ENCODE measurements around the gene LRRC3.

LRRC3 gene

DNA sequence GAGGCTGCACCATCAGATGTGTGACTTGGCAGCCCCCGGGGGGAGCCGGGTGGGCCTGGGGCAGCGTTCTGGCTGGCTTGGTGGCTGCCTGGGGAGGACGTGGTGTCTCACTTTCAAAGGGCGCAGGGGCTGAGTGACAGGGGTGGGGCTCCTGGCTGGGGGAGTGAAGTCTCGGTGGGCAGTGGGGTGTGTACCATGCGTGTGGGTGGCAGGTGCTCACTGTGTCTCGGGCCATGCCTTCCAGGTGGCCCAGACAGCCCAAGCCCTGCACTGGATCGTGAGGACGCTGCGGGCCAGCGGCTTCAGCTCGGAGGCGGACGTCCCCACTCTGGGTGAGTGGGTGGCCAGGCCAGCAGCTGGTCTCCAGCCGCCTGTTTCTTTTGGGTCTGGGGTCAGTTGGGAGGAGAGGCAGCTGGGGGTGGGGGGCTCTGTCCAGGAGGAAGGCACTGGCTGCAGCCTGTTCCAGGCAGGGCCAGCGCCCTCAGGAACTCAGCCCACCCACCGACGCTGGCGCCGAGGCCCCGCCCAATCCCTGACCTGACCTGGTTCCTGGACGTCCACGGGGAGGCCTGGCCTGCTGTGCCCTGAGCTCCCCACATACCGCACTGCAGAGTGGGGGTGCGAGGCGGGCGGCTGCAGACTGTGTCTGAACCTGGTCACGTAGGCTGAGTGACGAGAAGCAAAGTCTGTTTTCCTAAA, 30.6 kb upstream of the LRRC3 start:
- no peak for DNase-seq

DNA sequence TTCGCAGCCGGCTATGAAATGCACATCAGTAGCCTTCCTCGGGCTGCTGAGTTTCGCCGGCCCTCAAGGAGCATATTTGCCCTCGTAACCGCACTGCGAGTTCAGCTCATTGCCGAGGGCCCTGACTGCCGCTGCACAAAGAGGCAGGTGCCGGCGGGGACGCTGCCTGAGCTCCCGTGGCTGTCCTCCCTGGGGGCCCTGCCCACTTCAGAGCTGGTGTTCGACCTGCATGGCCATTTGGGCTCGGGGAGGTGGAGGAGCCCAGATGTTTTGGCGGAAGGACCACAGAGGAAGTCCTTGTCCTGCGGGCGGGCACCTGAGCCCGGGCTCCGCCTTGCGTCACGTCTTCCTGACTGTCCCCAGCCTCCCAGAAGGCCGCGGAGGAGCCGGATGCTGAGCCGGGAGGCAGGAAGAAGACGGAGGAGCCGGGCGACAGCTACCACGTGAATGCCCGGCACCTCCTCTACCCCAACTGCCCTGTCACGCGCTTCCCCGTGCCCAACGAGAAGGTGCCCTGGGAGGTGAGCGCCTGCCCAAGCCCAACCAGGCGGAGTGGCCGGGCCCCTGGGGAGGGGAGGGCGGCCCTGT, 29.9 kb upstream of the LRRC3 start:
- no peak for DNase-seq

DNA sequence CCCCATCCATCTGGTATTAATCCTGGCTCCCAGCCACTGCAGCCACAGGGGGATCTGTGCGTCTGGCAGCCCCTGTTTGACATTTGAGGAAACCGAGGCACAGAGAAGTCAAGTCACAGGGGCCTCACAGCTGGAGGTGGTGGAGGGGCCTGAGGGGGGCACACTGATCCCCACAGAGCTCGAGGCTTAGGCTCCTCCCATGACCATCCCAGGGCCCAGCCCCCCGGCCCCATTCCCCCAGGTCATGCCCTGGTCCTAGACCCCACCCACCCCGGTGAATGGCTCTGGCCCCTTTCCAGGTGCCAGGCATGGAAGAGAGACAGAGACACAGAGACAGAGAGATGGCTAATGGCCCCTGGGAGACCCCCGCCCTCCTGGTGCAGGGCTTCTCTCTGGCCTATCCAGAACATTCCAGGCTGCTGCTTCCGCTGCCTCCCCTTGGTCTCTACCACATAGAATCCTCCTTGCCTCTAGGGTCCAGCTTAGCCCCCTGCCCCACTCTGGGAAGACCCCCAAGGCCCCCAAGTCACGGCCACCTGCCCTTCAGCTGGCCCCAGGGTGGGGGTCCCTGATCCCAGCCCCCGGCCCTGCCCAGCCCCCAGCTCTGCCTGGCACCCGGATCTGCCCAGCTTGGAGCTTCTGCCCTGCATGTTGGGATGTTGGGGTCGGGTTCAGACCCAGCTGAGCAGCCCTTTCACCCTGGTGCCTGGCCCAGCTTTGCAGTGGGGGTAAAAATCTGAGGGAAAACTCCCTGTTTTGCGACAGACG, 29.2 kb upstream of the LRRC3 start:
- DNase-seq: no peak

DNA sequence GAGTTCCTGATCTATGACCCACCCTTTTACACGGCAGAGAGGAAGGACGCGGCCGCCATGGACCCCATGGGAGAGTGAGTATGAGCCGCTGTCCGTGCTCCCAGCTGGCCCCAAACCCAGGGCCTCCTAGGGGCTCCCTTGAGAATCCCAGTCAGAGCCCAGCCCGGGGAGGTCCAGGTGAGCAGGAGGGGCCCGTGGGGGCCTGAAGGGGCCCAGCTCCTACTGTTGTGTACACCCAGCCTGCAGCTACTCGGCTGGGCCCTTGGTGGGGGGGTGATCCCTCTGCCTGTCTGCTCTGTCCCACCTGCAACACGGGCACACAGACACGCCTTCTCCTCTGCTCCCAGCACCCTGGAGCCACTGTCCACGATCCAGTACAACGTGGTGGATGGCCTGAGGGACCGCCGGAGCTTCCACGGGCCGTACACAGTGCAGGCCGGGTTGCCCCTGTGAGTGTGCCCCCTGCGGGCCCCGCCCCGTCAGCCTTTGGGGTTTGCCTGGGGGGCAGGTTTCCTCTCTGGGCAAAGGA, 28.6 kb upstream of the LRRC3 start:
- no peak for DNase-seq

DNA sequence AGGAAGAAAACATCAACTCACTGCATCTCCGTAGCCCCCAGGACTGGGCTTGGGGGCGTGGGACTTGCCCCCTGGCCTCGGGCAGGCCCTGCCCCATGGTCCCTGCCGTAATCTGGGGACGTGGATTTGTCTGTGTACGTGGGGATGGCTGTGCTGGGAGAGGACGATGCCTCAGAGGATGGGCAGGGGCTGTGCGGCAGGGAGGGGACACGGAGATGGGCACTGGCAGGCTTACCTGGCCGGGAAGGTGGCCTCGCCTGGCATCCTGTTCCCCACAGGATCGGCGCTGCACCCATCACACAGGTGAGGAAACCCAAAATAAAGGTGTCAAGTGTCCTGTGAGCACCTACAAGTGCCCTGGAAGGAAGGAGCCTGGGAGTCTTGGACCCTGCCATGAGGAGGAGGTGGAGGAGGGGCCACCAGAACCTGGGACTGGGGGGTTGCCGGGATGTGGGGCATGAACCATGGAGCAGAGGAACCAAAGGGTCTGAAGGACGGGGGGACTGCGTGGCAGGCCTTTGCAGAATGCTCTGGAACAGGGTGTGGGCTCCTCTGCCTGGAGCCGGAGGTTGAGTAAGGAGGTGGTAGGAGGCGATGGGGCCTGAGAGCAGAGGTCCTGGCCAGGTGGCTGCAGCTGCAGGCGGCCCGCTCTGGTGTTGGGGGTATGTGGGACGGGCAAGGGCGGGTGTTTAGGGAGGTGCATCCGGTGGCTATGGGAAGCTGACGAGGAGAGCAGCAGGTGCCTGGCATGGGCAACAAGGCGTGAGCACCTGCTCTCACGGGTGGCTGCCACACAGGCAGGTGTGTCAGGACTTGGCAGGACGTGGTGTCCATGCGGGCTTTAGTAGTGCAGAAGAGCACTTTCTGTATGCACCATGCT, 27.8 kb upstream of the LRRC3 start:
- no peak for DNase-seq

DNA sequence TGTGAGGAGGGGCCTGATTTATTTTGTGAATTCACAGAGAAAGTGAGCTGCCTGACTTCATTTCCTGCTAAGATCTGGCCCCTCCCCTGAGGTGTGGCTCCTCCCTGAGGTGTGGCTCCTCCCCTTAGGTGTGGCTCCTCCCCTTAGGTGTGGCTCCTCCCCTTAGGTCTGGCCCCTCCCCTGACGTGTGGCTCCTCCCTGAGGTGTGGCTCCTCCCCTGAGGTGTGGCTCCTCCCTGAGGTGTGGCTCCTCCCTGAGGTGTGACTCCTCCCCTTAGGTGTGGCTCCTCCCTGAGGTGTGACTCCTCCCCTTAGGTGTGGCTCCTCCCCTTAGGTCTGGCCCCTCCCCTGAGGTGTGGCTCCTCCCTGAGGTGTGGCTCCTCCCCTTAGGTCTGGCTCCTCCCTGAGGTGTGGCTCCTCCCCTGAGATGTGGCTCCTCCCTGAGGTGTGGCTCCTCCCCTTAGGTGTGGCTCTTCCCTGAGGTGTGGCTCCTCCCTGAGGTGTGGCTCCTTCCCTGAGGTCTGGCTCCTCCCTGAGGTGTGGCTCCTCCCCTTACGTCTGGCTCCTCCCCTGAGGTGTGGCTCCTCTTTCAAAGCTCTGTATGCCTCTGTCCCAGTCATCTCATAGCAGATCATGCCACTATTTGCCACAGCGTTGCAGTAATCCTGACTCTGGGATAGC, 26.9 kb upstream of the LRRC3 start:
- DNase-seq: peak; percentile 50 to 81 (median 74)

DNA sequence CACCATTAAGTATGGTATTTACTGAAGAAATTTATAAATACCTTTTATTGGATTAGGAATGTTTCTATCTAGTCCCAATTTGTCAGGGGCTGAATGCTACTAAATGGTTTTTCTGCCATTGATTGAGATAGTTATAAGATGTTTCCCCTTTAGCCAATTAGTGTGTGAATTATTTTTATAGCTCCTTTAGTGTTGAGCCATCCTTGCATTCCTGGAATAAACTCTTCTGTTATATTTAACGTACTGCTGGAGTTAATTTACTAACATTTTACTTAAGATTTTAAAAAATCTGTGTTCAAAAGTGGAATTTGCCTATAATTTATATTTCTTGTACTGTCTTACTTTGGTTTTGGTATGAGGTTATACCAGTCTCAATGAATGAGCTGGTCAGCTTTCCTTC, 25.4 kb upstream of the LRRC3 start:
- no peak for DNase-seq

DNA sequence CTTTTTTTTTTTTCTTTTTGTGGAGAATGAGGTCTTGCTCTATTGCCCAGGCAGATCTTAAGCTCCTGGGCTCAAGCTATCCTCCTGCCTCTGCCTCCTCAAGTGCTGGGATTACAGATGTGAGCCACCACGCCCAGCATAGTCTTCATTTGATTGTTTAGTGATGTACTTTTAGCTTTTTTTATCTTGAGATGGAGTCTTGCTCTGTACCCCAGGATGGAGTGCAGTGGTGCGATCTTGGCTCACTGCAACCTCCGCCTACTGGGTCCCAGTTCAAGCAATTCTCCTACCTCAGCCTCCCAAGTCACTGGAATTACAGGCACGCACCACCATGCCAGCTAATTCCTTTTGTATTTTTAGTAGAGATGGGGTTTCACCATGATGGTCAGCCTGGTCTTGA, 24.0 kb upstream of the LRRC3 start:
- DNase-seq: no peak

DNA sequence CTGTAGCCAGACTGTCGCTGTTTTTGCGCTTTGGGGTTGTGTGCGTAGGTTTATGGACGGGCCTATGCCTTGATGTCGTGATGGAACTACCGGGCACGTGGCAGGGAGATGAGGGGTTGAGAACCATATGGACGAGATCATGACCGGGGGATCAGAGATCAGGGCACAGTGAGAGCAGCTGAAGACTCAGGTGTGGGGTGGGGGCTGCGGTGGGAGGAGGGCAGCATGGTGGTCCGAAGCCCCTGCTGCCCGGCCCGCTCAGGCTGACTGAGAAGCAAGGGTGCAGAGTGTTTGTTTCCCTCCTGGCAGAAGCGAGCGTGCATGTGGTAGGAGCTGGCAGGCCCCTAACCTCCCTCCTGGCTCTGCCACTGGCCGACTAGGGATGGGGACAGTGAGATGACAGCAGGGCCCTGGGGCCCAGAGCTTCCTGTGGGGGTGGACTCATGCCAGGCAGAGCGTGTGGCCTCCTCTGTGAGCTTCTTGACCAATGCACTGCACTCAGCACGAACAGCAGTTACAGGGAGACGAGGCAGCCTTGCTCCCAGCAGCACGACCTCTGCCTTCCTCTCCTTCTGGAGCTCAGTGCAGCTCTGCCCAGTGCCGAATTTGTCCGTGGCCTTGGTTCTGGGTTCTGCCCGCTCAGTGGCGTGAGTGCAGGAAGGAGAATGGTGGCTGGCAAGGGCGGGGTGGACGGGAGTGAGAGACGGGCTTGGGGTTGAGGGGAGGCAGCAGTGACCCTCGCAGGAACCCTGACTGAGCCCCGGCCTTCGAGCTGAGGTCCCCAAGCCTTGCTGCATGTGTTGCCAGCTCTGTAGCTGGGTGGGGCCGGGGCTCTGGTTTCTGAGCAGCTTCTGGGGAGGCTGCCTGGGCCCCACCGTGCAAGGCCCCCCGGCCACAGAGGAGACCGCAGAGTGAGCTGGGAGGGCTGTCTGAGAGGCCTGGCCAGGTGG, 22.2 kb upstream of the LRRC3 start:
- no peak for DNase-seq

DNA sequence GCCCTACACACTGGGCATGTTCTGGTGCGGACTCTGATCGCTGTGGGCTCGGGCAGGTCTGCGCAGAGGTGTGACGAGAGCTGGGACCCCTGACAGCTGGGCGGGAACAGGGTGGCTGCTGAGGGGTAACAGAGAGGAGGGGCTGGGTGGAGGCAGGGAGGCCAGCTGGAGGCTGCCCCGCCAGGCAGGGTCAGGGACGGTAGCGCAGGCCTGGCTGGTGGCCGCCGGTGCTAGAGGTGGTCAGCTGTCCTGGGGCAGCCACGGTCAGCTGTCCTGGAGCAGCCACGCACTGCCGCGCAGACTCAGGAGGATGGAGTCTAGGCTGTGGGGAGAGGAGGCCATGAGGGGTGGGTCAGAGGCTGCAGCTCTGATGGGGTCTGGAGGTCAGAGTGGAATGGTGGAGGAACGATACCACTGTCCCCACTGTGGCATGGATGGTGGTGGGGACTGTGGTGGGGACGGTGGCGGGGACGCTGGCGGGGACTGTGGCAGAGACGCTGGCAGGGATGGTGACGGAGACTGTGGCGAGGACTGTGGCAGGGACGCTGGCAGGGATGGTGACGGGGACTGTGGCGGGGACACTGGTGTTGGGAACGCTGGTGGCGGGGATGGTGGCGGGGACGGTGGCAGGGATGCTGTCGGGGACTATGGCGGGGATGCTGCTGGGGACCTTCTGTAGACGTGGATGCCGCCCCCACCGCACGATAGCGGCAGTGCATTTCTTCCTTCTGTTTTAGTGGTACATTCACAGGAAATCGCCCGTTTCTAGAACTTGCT, 21.3 kb upstream of the LRRC3 start:
- no peak for DNase-seq

DNA sequence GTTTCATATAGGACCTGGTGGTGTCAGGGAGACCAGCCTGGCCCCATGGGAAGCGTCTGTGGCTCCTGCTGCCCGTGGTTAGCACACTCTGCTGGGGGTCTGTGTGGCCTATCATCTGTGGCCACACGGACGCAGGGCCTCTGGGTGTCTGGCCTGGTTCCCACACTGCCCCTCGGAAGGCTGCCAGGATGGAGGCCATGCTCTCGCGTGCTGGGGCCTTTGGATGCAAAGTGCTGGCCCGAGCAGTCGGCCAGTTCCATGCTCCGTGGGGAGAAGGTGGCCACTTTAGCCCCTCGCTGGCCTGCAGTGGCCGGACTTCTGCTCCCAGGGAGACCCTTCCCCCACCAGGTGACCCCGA, 20.8 kb upstream of the LRRC3 start:
- DNase-seq: no peak

DNA sequence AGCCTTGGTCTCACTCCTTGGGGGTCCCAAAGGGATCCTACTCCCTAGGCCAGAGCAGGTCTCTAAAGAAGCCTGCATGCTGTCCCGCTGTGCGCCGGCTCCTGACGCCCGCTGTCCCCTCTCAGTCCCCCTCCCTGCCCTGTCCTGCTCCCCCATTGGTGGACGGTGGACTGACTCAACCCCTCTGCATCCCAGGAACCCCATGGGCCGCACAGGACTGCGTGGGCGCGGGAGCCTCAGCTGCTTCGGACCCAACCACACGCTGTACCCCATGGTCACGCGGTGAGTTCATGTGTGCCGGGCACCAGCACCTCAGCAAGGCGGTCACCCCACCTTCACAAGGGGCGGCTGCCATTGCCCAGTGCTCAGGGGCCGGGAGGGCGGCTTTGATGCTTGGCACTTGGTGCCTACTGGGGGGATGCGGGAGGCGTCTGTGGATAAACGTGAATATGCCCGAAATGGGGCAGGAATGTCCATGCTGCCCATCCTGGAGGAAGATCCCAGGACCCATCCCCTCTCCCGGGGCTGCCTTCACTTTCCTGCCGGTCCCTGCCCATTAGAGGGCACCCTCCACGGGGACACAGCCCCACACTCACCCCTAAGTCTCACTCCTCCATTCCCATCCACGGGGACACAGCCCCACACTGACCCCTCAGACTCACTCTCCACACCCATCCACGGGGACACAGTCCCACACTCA, 20.2 kb upstream of the LRRC3 start:
- DNase-seq: no peak

DNA sequence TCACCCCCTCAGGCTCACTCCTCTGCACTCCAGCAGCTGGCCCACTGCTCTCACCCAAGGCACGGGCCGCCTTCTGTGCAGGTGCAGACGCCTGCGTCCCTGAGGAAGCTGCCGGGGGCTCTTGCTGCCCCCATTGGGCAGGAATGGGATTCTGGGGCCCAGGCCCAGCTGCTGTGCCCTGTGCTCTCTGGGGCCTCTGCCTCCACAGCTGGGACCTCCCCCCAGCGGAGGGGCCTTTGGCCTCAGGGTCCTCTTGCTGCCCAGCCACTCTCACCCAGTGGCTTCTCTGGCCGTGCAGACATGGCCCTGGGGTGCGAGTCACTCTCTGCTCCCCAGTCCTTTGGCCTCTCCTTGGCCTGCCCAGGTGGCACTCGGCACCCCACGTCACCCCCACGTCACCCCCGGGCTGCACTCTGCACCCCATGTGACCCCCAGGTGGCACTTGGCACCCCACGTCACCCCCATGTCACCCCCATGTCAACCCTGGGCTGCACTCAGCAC, 19.1 kb upstream of the LRRC3 start:
- no peak for DNase-seq

DNA sequence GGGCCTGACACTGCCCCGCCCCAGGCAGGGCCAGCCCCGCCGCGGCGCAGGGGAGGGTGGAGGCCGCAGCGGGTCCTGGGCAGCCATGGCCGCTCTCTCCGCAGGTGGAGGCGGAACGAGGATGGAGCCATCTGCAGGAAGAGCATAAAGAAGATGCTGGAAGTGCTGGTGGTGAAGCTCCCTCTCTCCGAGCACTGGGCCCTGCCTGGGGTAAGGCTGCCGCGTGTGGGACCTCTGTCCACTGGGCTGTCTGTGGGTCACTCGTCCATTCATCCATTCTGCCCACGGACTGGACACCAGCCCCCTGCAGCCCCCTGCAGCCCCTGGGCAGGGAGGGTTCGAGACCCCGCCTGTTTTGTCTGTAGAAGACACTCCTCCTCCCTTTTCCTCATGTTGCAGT, 18.4 kb upstream of the LRRC3 start:
- DNase-seq: no peak

DNA sequence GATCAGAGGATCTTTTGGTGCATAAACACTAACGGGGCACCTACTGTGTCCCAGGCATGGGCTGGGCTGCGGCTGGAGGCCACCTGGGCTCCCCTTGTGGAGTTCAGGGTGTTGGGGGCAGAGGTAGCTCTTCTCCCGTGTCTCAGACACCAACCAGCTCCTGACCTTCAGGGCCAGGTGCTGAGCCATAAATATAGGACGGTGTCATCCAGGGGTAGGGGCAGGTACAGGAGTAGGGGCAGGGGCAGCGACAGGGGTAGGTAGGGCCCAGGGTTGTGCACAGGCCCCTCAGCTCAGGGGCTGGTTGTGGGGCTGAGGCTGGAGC, 18.0 kb upstream of the LRRC3 start:
- DNase-seq: no peak

DNA sequence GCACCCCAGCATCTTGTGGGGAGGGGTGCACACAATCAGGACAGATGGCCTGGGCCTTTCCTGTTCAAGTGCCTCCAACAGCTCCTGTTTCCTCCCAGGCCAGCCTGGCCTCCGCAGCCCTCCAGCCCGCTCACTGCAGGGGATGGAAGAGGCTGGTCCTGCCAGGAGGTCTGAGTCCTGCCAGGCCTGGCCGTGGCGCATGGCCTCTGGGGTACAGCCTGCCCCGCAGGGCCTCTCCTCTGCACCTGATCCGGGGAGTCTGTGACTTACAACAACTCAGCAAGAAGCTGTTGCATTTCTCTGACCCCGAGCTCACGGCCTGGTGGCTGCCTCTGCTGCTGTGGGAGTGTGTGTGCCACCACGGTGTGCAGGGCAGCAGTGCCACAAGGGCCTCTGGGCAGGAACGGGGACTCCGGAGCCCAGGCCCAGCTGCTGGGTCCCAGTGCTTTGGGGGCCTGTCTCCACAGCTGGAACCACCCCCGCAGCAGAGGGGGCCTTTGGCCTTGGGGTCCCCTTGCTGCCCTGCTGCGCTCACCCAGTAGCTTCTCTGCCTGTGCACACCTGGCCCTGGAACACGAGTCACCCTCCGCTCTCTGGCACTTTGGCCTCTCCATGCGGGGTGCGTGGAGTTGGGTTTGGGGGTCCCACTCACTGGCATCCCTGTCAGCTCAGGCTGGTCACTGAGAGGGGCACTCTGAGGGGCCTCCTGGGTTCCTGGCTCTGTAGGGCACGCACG, 17.4 kb upstream of the LRRC3 start:
- no peak for DNase-seq

DNA sequence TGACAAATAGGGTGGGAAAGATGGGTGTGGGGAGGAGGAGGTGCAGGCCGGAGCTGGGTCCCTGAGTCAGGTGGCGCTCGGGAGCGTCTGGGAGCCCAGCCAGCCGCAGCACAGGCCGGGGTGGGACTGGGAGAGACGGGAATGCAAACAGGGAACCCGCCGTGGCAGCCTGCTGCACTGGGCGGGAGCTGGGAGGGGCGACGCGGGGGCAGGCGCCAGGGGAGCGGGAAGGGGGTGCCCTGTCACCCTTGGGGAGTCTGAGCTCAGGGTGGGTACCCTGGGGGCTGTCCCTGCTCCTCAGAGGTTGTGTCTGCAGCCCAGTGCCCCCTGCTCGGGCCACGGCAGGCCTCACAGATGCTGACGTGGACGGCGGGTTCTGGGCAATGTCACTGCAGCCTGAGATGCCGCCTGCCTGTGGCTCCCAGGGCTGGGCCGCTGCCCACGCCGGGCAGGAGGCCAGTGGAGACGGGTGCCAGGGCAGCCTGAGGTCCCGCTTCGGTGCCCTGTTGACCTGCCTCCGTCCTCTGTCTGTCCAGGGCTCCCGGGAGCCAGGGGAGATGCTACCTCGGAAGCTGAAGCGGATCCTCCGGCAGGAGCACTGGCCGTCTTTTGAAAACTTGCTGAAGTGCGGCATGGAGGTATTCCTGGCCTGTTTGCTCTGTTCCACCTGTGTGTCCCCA, 16.6 kb upstream of the LRRC3 start:
- no peak for DNase-seq

DNA sequence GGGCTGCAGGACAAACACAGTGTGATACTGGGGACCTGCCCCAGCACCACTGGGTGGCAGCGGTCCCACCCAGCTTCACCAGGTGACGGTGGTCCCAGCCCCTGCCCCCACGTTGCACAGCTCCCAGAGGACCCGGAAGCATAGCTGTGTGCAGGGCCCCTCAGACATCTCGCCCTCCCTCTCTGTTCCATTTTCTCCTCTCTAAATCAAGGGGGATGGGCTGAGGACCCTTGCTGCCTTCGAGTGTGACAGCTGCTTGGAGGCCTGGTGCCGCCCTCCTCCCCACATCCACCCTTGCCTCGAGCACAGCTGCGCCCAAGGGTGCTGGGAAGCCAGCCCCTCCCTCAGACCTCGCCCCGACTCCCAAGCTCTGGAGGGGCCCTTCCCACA, 16.1 kb upstream of the LRRC3 start:
- DNase-seq: no peak
